Caco-2 (cell line): Measurements from ENCODE around the gene KCNQ1OT1. TPM values are rescaled to one million over a fixed set of nuclear protein-coding genes. Genes with fewer than 3 reads are reported as not detected.
A peak's percentile ranks its signal among the peaks of the same experiment; 100 is the strongest.

Source experiments
- BruUV-seq: library from RNA; stranded (reverse); fragments of 400-500 nt; replicated peaks from 2 replicates; lab custom pipeline; 2021; lab: Mats Ljungman, UMichigan
- CTCF ChIA-PET: fragments of 300-600 bp; sonication (Branson Sonifier 250); formaldehyde crosslinking; loops from one replicate; lab custom pipeline; 2022; ENCODE audit warnings: antibody characterized with exemption; lab: Charles Lee
- POLR2A ChIA-PET: fragments of 300-600 bp; sonication (Branson Sonifier 250); formaldehyde crosslinking; loops from one replicate; lab custom pipeline; 2022; ENCODE audit warnings: antibody characterized with exemption; lab: Charles Lee
- DNase-seq, 2 experiments: peaks; one replicate each; pipeline versions ENCODE4 v3.0.0 to v3.0.0-alpha.2; 2020 to 2022
- H3K27me3 ChIP-seq: replicated peaks from 2 replicates; pipeline ENCODE4 v1.6.0; 2011; ENCODE audit warnings: low read length; ENCODE audit not compliant: control insufficient read depth, insufficient read depth
- H3K36me3 ChIP-seq: 2 replicates; pipeline ENCODE4 v1.5.1; 2011; ENCODE audit warnings: low read length; ENCODE audit not compliant: control insufficient read depth, insufficient read depth
- H3K4me1 ChIP-seq: fragments of 250-450 bp; sonication (Bioruptor Pico); 2 replicates; pipeline ENCODE4 v1.5.1; 2020; ENCODE audit warnings: mild to moderate bottlenecking
- H3K4me3 ChIP-seq: 2 replicates; pipeline ENCODE4 v1.5.1; 2011; ENCODE audit warnings: low read depth, mild to moderate bottlenecking, control low read depth, low read length
- H3K9me3 ChIP-seq: fragments of 250-450 bp; sonication (Bioruptor Pico); 2 replicates; pipeline ENCODE4 v1.5.1; 2020; ENCODE audit warnings: mild to moderate bottlenecking, moderate library complexity
- H3K27ac Mint-ChIP-seq: one replicate; pipeline ENCODE4 v1.8.0; 2022; ENCODE audit warnings: mixed read lengths; ENCODE audit not compliant: unreplicated experiment
- H3K27me3 Mint-ChIP-seq: one replicate; pipeline ENCODE4 v1.8.0; 2022; ENCODE audit warnings: mixed read lengths; ENCODE audit not compliant: insufficient read depth, unreplicated experiment
- H3K36me3 Mint-ChIP-seq: one replicate; pipeline ENCODE4 v1.8.0; 2022; ENCODE audit warnings: mild to moderate bottlenecking, mixed read lengths; ENCODE audit not compliant: insufficient read depth, unreplicated experiment
- H3K4me1 Mint-ChIP-seq: one replicate; pipeline ENCODE4 v1.8.0; 2022; ENCODE audit warnings: low read depth, mixed read lengths; ENCODE audit not compliant: unreplicated experiment
- H3K4me3 Mint-ChIP-seq: one replicate; pipeline ENCODE4 v1.8.0; 2022; ENCODE audit warnings: mild to moderate bottlenecking, moderate library complexity, mixed read lengths; ENCODE audit not compliant: unreplicated experiment
- H3K9me3 Mint-ChIP-seq: one replicate; pipeline ENCODE4 v1.8.0; 2022; ENCODE audit warnings: mixed read lengths; ENCODE audit not compliant: unreplicated experiment
- CTCF ChIP-seq, 2 experiments: fragments of 200-600 bp in 1 of 2; IDR thresholded peaks; 1 replicate in 1 of 2; 2 replicates in 1 of 2; pipeline versions ENCODE4 v1.5.1 to v1.8.0; 2011 to 2022; ENCODE audit warnings: antibody characterized with exemption in 1 of 2, control low read depth in 1 of 2, inconsistent platforms in 1 of 2, low read depth in 1 of 2, low read length in 1 of 2, mild to moderate bottlenecking in 1 of 2, moderate library complexity in 1 of 2; ENCODE audit not compliant: insufficient read depth in 1 of 2, severe bottlenecking in 1 of 2, unreplicated experiment in 1 of 2
- intact Hi-C: fragments of 100-400 bp; cut with micrococcal nuclease; formaldehyde crosslinking; loops from one replicate; pipeline ENCODE4 v1.10.0; 2022; ENCODE audit not compliant: unreplicated experiment
- total RNA-seq: library from RNA; stranded (reverse); gene quantifications from 2 replicates; pipeline ENCODE4 v1.2.3, GENCODE V29; 2022

Gene KCNQ1OT1
- total RNA-seq, 1 experiment from 2014 or later, result 7.5 TPM

GRCh38 chr11:2590131-2590964 is 109.4 kb downstream of the KCNQ1OT1 start:
- CTCF ChIA-PET, result no interaction called here
- no peak overlapping the region for H3K27ac Mint-ChIP-seq
- H3K27me3 Mint-ChIP-seq, result peaks cover 8% of the 10 kb centered on the region
- intact Hi-C loops, result no loop called here
- no TSS peak for BruUV-seq
- Histone ChIP-seq H3K4me3 (no peak overlapping the region), H3K4me1 (no peaks in the 10 kb centered on the region), H3K36me3 (no peaks in the 10 kb centered on the region), H3K27me3 (no peaks in the 10 kb centered on the region; the same call in 1 of the 2 replicates), H3K9me3 (no peaks in the 10 kb centered on the region; the same call in 1 of the 2 replicates)
- H3K4me3 Mint-ChIP-seq, result no peak overlapping the region
- no peaks in the 10 kb centered on the region for H3K9me3 Mint-ChIP-seq
- H3K4me1 Mint-ChIP-seq, result no peaks in the 10 kb centered on the region
- TF ChIP-seq CTCF (IDR thresholded peaks at IDR 0.05; ENCODE audit: insufficient read depth in 1 of 2, low read depth in 1 of 2, low read length in 1 of 2, severe bottlenecking in 1 of 2, unreplicated experiment in 1 of 2), result no peak
- no peak for DNase-seq
- H3K36me3 Mint-ChIP-seq, result no peaks in the 10 kb centered on the region
- POLR2A ChIA-PET, result no interaction called here

- POLR2A ChIA-PET, result no interaction called here
- Mint-ChIP-seq H3K4me3 (no peak overlapping the region), H3K36me3 (no peaks in the 10 kb centered on the region), H3K4me1 (no peaks in the 10 kb centered on the region), H3K9me3 (no peaks in the 10 kb centered on the region), H3K27ac (no peak overlapping the region), H3K27me3 (peaks cover 6% of the 10 kb centered on the region)
- CTCF ChIA-PET, result no interaction called here
- intact Hi-C loops, result no loop called here
- no peaks in the 10 kb centered on the region; the same call in 1 of the 2 replicates for H3K27me3 ChIP-seq
- H3K9me3 ChIP-seq, result no peaks in the 10 kb centered on the region; the same call in 1 of the 2 replicates
- BruUV-seq, result no TSS peak
- no peaks in the 10 kb centered on the region for H3K4me1 ChIP-seq
- no peak overlapping the region for H3K4me3 ChIP-seq
- DNase-seq, result no peak
- no peaks in the 10 kb centered on the region for H3K36me3 ChIP-seq
- TF ChIP-seq CTCF (IDR thresholded peaks at IDR 0.05; ENCODE audit: insufficient read depth in 1 of 2, low read depth in 1 of 2, low read length in 1 of 2, severe bottlenecking in 1 of 2, unreplicated experiment in 1 of 2), result no peak
Observed at GRCh38 chr11:2589538-2589934, 110.3 kb downstream of the KCNQ1OT1 start.

GRCh38 chr11:2588809-2589537 is 110.8 kb downstream of the KCNQ1OT1 start:
- BruUV-seq, result no TSS peak
- CTCF ChIA-PET, result no interaction called here

More at GRCh38 chr11:2588809-2589537, 110.8 kb downstream of the KCNQ1OT1 start:
- Histone ChIP-seq H3K4me1 (no peaks in the 10 kb centered on the region), H3K9me3 (no peaks in the 10 kb centered on the region; the same call in 1 of the 2 replicates), H3K27me3 (no peaks in the 10 kb centered on the region; the same call in 1 of the 2 replicates), H3K4me3 (no peak overlapping the region), H3K36me3 (no peaks in the 10 kb centered on the region)
- POLR2A ChIA-PET, result no interaction called here
- no peak for TF ChIP-seq CTCF (IDR thresholded peaks at IDR 0.05; ENCODE audit: insufficient read depth in 1 of 2, low read depth in 1 of 2, low read length in 1 of 2, severe bottlenecking in 1 of 2, unreplicated experiment in 1 of 2)
- H3K4me1 Mint-ChIP-seq, result no peaks in the 10 kb centered on the region
- H3K27ac Mint-ChIP-seq, result no peak overlapping the region
- intact Hi-C loops, result no loop called here
- H3K4me3 Mint-ChIP-seq, result no peak overlapping the region
- peaks cover 4% of the 10 kb centered on the region for H3K27me3 Mint-ChIP-seq
- DNase-seq, result peak in 1 of 2 experiments; percentile 39
- H3K9me3 Mint-ChIP-seq, result no peaks in the 10 kb centered on the region
- H3K36me3 Mint-ChIP-seq, result no peaks in the 10 kb centered on the region
